GM13976 (cell line): ENCODE results near the gene BMP3.

Experiments
- DNase-seq: peaks from one replicate; pipeline ENCODE4 v3.0.0; 2012; ENCODE audit warnings: low spot score
- CTCF ChIP-seq: IDR thresholded peaks from 2 replicates; pipeline ENCODE4 v1.5.1; 2012; ENCODE audit warnings: borderline replicate concordance, mild to moderate bottlenecking; ENCODE audit not compliant: insufficient read depth; ENCODE audit errors: extremely low read depth, missing control alignments, control extremely low read depth
- in situ Hi-C: fragments of 300-500 bp; cut with MboI; formaldehyde crosslinking; loops from one replicate; pipeline ENCODE4 v1.12.0; 2022; ENCODE audit warnings: low sequenced_read_pairs, mixed read lengths, inconsistent platforms; ENCODE audit not compliant: unreplicated experiment

BMP3 gene

GRCh38 chr4:81031796-81032551 lies 1.5 kb downstream of the BMP3 start:
- in situ Hi-C loops = no loop called here
- DNase-seq = no peak

GRCh38 chr4:81032771-81033684 lies 2.5 kb downstream of the BMP3 start:
- no peak for TF ChIP-seq CTCF
- no peak for DNase-seq
- in situ Hi-C loops = no loop called here

More at GRCh38 chr4:81031796-81032551, 1.5 kb downstream of the BMP3 start:
- no peak for TF ChIP-seq CTCF

GRCh38 chr4:81038636-81039350 lies 8.3 kb downstream of the BMP3 start:
- no peak for TF ChIP-seq CTCF
- in situ Hi-C loops = loop anchor here (5.0 kb wide), 1 partner anchor 671 kb away; no protein-coding TSS in a partner anchor
- DNase-seq = no peak

- in situ Hi-C loops = loop anchor here (5.0 kb wide), 1 partner anchor 672 kb away; no protein-coding TSS in a partner anchor
- TF ChIP-seq CTCF = no peak
- no peak for DNase-seq
Measured at GRCh38 chr4:81039351-81039972, 9.0 kb downstream of the BMP3 start.

GRCh38 chr4:81040012-81040659 lies 9.6 kb downstream of the BMP3 start:
- DNase-seq = no peak
- TF ChIP-seq CTCF = peak; percentile 54
- in situ Hi-C loops = loop anchor here (10.0 kb wide), 1 partner anchor 425 kb away; no protein-coding TSS in a partner anchor
